OCI-LY3 (cell line): ENCODE data around the gene MVD.

Experiments used
- EZH2phosphoT487 ChIP-seq: fragments of 200-600 bp; shearing (Covaris generic); IDR thresholded peaks from 2 replicates; pipeline ENCODE4 v1.6.1; 2018; ENCODE audit warnings: antibody characterized with exemption, mixed run types, low read depth
- TF ChIP-seq, protein P1 (sequence below): fragments of 200-600, 300-600 bp; sonication (generic); IDR thresholded peaks from 2 replicates; pipeline ENCODE4 v1.5.1; 2014; ENCODE audit warnings: antibody characterized with exemption, low read length, low read depth

DNA sequence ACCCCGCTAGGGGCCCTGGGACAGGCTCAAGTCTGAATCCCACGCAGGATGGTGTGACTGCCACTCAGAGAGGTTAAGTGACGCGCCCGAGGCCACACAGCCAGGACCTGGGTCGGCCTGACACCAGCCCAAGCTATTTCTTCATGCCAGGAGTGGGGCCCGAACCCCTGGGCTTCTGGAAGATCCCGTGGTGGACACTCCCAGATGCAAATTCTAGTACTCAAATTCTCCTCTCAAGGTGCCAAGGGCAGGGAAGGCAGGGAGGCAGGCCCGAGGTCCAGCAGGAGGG is 19.3 kb downstream of the MVD start:
- TF ChIP-seq, protein P1, sequence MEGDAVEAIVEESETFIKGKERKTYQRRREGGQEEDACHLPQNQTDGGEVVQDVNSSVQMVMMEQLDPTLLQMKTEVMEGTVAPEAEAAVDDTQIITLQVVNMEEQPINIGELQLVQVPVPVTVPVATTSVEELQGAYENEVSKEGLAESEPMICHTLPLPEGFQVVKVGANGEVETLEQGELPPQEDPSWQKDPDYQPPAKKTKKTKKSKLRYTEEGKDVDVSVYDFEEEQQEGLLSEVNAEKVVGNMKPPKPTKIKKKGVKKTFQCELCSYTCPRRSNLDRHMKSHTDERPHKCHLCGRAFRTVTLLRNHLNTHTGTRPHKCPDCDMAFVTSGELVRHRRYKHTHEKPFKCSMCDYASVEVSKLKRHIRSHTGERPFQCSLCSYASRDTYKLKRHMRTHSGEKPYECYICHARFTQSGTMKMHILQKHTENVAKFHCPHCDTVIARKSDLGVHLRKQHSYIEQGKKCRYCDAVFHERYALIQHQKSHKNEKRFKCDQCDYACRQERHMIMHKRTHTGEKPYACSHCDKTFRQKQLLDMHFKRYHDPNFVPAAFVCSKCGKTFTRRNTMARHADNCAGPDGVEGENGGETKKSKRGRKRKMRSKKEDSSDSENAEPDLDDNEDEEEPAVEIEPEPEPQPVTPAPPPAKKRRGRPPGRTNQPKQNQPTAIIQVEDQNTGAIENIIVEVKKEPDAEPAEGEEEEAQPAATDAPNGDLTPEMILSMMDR: no peak
- no peak for TF ChIP-seq EZH2phosphoT487
